ELR (cell line): ENCODE data around the gene TXNIP.

Experiments
- DNase-seq: peaks from one replicate; pipeline ENCODE4 v3.0.0-alpha.2; 2015; ENCODE audit warnings: low read depth

Gene TXNIP

GRCh38 chr1:145985129-145985501, 11.3 kb downstream of the TXNIP start:
- DNase-seq = no peak

- no peak for DNase-seq
These were observed 12.2 kb downstream of the TXNIP start for GRCh38 chr1:145983960-145984830.

GRCh38 chr1:145983206-145983675, 13.1 kb downstream of the TXNIP start:
- DNase-seq = no peak

GRCh38 chr1:145982010-145982723, 14.2 kb downstream of the TXNIP start:
- no peak for DNase-seq

GRCh38 chr1:145980457-145980994, 15.9 kb downstream of the TXNIP start:
- no peak for DNase-seq

- DNase-seq = no peak
These were observed 16.5 kb downstream of the TXNIP start for GRCh38 chr1:145979746-145980456.

DNA sequence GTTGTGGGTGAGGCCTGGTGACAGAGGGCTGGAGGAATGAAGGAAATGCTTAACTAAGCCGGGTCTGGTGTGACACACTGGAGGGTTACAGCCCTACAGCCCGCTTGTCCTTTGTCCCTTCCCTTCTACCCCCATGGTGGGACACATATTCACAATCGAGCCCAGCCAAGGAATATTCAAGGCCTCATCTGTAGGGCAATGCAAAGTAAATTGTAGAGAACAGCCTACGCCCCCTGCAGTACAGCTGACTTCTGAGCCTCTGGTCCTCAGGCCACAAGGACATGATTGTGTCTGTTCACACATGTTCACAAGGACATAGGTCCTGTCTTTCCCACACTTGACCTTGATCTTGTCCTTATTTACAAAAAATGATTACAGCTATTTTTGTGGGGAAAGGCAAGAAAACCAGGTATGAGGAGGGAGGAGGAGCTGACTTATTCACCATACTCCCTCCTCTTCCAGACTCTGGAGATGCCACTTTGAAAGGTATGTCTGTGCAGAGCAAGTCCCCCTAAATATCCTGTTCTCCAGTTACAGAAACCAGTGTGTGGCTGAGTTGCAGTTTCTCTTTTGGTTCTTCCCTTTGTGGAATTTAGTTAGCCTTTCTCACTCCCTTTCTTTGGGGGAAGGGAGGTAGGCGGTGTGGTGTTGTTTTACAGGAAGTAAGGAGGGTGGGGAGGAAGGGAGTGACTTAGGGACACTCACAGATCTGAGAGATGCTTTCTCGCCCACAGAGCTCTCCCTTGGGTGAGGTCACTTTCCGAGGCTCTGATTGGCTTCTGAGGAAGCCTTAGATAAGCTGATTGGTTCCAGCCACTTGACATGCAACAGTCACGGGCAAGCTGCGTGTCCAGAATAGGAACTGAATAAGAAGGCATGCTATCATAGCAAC, 17.3 kb downstream of the TXNIP start:
- peak; percentile 100 for DNase-seq

DNA sequence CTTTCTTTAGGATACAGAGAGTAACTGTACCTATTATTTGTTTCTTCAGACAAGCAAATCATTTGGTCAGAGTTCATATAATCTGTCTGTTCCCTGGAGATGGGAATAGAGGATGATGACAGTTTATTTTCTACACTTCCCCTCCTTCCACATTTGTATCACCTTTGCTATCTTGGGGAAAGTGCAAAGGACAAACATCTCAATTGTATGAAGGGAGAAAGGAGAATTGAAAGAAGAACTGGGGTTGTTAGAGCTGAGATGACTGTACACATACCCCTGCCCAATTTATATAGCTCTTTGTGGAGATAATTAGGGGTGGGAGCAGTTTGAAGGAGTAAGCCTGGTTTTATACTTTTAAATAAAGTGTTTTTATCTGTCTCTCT, 17.9 kb downstream of the TXNIP start:
- DNase-seq = no peak

- peak; percentile 87 for DNase-seq
These were observed 18.6 kb downstream of the TXNIP start for GRCh38 chr1:145977486-145978470.

DNA sequence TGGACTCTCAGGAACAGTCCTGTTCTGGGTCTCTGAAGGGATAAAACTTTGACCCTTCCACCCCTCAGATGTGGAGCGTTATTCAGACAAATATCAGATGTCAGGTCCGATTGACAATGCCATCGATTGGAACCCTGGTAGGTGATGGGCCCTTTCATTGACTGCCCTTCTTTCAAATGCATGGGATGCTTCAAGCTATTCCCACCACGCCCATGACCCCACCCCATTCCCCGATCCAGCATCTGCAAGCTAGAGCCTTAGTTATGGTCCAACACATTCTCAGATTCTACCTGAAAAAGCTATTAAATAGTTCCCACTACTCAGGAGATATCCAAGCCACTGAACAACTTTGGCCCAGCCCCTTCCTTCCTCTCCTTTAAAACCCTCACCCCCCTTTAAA, 19.4 kb downstream of the TXNIP start:
- no peak for DNase-seq

- DNase-seq = no peak
These were observed 21.2 kb downstream of the TXNIP start for GRCh38 chr1:145975216-145975615.

DNA sequence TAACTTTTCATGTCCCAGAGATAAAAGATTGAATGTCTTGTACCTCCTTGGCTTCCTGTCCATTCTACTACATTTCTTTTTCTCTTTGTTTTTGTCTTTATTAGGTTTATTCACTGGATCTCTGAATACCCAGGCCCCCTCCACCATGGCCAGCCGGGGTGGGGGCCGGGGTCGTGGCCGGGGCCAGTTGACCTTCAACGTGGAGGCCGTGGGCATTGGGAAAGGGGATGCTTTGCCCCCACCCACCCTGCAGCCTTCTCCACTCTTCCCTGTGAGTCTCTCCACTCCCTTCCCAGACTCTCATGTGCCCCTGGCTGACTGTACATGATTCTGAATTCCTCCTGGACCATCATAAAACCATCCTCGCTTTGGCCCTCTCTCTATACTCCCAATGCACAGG, 21.7 kb downstream of the TXNIP start:
- no peak for DNase-seq

GRCh38 chr1:145972580-145972979, 23.8 kb downstream of the TXNIP start:
- no peak for DNase-seq

DNA sequence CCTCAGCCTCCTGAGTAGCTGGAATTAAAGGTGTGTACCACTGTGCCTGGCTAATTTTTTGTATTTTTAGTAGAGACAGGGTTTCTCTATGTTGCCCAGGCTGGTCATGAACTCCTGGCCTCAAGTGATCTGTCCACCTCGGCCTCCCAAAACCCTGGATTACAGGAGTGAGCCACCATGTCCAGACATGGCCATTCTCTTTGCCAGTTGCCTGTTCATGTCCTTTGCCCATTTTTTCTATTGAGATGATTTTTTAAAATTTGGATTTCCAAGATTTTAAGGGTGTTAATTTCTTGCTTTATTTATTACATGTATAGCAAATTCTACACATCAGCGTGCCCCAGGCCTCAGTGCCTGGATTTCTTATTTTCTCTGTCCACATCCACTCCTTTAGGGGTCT, 29.1 kb downstream of the TXNIP start:
- DNase-seq = no peak

GRCh38 chr1:145965119-145965744, 31.1 kb downstream of the TXNIP start:
- DNase-seq = no peak

- peak; percentile 97 for DNase-seq
These were observed 31.9 kb downstream of the TXNIP start, which contains the start of the genes ANKRD34A and POLR3GL for GRCh38 chr1:145964328-145965118. ANKRD34A (minus strand) TSS chr1:145964575; CDS start chr1:145961759, 2,816 bp downstream. POLR3GL (plus strand) TSS chr1:145964690; CDS start chr1:145974866, 10,176 bp downstream.

- peak; percentile 84 for DNase-seq
These were observed 32.9 kb downstream of the TXNIP start for GRCh38 chr1:145963265-145964019.
